SH-SY5Y (cell line): ENCODE measurements around the gene HAPLN2.

Experiments used
- GATA2 ChIP-seq: IDR thresholded peaks from 2 replicates; pipeline ENCODE4 v1.6.1; 2011; ENCODE audit warnings: mild to moderate bottlenecking, low read depth, low read length
- GATA3 ChIP-seq: IDR thresholded peaks from 2 replicates; pipeline ENCODE4 v1.6.1; 2011; ENCODE audit warnings: low read depth, mild to moderate bottlenecking, low read length, moderate library complexity

- peak; percentile 98 for TF ChIP-seq GATA3
- peak; percentile 99 for TF ChIP-seq GATA2
Observed at GRCh38 chr1:156616463-156616862, 2.8 kb upstream of the HAPLN2 start.
